HG03045 (cell line): ENCODE data around the gene LGALS1.
"Not testable (repeated sequence)": the region's sequence is repeated elsewhere in the genome, so short reads cannot be mapped to it uniquely, and the experiment has no call there.

ENCODE experiments used
- ATAC-seq: cut with Tn5 transposase; IDR thresholded peaks from one replicate; pipeline ENCODE4 v1.9.1; 2021; ENCODE audit warnings: mild to moderate bottlenecking, moderate library complexity; ENCODE audit not compliant: unreplicated experiment

The LGALS1 gene

DNA sequence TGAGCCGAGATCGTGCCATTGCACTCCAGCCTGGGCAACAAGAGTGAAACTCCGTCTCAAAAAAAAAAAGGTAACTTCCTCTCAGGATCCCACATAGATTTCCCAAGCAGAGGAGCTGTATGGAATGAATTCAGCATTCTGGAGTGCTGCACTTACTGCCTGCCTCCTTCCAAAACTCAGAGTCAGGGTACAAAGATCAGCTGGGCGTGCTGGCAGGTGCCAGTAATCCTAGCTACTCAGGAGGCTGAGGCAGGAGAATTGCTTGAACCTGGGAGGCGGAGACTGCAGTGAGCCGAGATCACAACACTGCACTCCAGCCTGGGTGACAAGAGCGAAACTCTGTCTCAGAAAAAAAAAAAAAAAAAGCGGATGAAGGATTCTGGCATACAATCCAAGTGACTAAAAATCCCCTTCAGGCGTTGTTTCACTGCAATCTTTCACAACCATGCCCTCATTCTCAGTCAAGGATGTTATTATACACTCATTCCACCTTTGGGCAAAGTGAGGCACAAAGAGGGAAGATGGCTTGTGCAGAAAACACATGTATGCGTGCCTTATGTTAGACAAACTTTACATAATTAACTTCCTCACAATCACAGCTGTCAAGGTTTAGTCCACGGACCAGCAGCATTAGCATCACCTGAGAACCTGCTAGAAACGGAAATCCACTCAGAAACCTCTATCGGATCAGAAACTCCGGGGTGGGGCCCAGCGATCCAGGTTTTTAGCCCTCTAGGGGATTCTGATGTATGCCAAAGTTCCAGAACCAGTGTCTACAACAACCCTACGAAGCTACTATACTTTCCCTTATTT, 9.6 kb downstream of the LGALS1 start:
- no peak for ATAC-seq

GRCh38 chr22:37686002-37686982, 10.9 kb downstream of the LGALS1 start, which contains the start of gene NOL12:
NOL12 (plus strand) TSS chr22:37686343; CDS start chr22:37686393, 50 bp downstream.
- ATAC-seq, result peak; percentile 64

DNA sequence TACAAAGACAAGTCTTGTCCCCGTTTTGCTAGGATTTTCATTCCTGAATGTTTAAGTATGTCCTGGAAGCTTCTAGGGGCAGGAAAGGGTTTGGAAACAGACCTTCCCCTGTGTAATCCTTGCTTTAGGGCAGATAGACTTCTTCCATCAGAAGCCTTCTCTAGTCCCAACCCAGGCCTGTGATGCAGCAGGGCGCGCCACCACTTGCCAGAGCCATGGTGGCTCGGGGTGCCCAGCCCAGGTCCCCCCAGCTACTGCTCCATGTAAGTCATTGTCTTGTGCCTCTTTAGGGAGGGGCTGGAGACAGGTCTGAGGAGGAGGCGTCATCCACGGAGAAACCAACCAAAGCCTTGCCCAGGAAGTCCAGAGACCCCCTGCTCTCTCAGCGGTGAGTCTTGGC, 15.0 kb downstream of the LGALS1 start:
- ATAC-seq, result no peak

DNA sequence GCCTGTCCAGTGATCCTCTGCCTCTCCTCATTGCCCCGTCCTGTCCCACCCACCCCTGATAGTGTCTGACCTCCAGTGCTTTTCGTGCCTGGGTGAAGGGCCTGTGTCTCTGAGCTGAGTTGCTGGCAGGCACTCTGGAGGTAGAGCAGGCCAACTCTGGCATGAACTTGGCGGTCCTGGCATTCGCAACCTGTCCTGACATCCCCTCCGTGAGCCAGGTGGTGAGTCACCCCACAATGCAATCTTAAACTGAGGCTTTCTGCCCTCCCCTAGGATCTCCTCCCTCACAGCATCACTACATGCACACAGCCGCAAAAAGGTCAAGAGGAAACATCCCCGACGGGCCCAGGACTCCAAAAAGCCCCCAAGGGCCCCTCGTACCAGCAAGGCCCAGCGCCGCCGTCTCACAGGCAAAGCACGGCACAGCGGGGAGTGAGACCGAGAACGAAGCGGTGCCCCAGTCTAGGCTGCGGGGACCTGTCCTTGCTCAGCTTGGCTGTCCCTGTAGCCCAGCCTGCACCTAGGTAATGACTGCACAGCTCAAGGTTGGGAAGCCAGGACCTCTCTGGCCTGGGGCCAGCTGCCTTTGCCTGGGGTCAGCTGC, 15.6 kb downstream of the LGALS1 start:
- no peak for ATAC-seq

DNA sequence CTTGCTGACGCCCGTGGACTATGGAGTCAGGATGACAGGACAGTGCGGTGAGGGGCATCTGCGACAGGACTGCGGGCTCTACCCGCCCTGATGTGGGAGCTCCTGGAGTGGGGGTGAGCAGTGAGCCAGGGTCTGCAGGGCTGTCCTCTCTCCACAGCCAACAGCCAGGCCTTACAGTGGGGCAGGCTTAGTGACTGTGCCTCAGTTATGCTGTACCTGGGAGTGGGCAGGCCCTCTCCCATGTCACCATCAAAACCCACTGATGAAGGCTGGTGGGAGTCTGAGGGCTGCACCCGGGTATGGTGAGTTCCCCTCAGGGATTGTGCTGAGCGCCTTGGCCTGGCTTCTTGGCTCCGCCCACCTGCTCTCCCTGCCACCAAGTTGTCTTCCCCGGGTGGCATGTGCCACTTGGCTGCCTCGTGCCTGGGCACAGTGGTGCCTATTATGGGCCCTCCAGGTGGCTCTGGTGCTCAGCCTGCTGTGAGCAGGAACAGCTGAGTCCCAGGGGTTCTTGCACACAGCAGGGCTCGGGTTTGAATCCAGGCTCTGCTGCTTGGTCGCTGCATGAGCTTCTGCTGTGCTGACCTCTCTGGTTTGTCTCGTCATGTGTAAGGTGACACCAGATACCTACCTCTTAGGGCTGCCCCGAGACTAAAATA, 17.3 kb downstream of the LGALS1 start:
- ATAC-seq, result no peak

GRCh38 chr22:37694131-37694530, 18.7 kb downstream of the LGALS1 start:
- not testable (repeated sequence) for ATAC-seq

GRCh38 chr22:37696260-37696656, 20.8 kb downstream of the LGALS1 start:
- ATAC-seq, result not testable (repeated sequence)

- ATAC-seq, result peak; percentile 78
Observed at GRCh38 chr22:37696657-37697537, 21.5 kb downstream of the LGALS1 start, which contains the start of gene TRIOBP. TRIOBP (plus strand) TSS chr22:37697048; CDS start chr22:37701366, 4,318 bp downstream.

DNA sequence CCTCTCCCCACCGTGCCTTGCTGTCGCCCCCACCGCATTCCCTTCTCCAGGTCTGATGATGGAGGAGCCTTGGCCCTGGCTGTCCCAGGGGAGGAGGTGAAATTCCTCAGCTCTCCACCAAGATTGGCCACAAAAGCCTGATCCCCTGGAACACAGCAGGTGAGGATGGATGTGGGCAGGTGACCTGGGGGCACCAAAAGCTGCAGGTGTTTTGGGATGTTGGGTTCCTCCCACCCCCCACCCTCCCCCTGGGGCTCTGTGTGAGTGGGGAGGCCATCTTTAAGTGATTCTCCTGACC, 22.1 kb downstream of the LGALS1 start:
- no peak for ATAC-seq

DNA sequence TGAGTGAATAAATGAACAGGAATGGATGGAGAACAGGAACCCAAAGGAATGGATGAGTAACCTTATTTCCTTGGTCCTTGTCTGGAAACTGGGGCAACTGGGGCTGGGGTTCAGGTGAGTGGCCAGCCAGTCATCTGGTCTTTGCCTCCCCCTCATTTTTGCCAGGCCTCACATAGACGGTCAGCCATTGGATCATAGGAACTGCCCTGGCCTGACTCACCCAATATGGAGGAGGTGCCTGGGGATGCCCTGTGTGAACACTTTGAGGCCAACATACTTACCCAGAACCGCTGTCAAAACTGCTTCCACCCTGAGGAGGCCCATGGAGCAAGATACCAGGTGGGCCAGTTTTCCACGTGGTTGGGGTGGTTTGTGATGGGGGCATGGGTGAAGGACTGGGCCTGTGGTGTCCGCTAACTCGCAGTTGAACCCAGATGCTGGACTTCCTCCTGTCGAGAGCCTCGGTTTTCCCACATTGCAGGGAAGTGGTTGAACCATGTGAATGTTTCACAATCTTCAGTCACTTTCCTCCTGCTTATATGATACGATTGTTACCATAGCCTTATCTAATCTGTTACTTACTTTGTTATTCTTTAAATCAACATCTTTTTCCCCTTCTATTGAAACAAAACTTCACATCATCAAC, 25.8 kb downstream of the LGALS1 start:
- ATAC-seq, result no peak

DNA sequence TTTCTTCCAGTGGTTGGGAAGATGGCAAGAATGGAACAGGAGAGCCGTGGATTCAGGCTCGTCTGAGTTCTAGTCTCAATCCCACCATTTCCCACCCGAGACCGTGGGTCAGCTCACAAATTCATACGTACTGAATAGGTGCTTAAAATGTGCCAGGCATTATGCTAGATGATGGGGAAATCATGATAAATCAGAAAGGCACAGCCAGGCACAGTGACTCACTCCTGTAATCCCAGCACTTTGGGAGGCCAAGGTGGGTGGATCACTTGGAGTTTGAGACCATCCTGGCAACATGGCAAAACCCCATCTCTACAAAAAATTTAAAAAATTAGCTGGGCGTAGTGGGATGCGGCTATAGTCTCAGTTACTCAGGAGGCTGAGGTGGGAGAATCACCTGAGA, 28.5 kb downstream of the LGALS1 start:
- ATAC-seq, result no peak

- no peak for ATAC-seq
Observed at GRCh38 chr22:37704645-37705044, 29.2 kb downstream of the LGALS1 start.

DNA sequence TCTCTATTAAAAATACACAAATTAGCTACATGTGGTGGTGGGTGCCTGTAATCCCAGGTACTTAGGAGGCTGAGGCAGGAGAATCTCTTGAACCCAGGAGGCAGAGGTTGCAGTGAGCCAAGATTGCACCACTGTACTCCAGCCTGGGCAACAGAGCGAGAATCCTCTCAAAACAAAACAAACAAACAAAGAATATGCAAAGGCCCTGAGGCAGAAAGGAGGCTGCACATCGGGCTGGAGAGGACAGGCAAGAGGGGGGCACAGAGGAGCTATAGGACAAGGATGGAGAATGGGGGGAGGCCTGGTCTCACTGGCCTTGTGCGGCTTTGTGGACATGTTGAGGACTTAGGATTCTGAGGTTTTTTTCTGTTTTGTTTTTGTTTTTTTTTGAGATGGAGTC, 29.8 kb downstream of the LGALS1 start:
- no peak for ATAC-seq

DNA sequence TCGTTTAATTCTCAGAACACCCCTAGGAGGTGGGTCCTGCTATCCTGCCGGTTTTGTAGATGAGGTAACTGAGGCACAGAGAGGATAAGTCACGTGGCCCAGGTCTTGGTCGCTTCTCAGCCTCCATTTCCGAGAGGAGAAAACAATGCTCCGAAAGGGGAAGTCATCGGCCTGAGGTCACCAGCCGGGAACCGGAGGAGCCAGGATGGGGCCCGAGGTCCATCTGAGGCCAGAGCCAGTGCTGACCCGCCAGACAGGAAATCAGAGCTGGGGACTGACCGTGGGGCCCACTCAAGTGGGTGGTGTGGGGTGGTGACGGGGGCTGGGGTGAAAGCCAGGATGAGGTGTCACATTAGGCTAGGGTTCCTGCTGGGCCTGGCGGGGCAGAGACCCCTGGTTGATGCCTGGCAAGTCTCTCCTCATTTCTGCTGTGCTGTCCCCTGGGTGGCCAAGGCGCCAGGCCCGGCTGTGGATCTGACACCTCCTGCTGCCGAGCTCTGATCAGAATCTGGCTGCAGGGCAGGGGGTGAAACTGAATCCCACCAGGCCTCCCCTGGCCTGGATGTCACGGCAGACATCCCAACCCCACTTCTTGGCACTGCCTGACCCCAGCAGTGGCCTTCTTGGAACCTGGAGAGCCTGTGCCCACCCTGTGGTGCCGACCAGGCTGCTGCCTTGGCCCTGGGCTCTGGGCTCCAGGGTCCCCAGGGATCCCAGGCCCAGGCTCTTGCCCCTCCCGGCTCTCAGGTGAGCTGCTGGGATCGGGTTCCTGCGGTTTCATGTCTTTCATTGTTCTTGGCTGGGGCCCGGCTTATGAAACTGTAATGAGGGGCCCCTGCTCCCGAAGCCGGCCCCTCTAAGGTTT, 33.4 kb downstream of the LGALS1 start:
- no peak for ATAC-seq

DNA sequence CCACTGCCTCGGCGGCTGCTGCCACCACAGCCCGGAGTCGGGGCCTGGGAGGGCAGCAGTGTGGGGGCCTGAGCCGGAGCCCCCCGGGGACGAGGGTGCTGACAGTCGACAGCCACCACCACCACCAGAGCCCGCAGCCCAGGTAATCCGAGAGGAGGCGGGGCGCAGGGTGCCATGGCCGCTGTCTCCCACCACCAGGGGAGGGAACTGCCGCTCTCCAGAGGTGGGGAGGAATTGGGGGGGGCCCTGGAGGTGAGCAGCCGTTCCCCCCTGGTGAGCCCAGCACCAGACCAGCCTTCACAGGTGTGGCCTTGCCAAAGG, 34.0 kb downstream of the LGALS1 start:
- no peak for ATAC-seq

DNA sequence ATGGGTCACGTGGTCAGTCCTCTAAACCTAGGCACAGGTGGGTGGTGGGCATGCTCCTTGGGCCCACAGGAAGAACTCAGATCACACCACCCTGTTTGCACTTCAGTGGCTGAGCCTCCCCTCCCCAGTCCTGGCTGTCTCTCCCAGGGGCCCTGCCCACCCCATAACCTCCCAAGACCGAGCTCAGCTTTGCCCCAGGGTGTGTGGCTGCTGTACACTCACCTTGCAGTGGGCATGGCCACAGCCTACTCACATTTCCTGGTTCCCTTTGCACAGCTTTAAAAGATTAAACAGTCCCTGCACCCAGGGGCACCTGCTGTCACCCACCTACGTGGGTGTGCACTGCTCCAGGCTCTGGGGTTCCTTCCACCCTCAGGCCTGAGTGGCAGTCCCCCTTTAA, 35.2 kb downstream of the LGALS1 start:
- no peak for ATAC-seq

DNA sequence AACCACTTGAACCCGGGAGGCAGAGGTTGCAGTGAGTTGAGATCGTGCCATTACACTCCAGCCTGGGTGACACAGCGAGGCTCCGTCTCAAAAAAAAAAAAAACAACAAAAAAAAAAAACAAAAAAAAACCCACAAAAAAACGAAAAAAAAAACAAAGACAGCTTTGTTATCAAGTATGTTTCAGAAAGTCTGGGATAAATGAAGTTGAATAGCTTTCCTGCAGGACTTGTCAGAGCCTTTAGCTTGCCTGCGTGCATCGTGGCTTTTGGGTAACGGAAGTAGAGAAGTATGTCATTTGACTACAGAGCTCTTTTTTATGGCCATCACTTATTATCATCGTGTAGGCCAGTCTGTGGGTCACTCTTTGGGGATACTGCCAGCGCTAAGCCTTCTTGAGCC, 36.1 kb downstream of the LGALS1 start:
- no peak for ATAC-seq

- ATAC-seq, result no peak
Observed at GRCh38 chr22:37713761-37714160, 38.3 kb downstream of the LGALS1 start.

- no peak for ATAC-seq
Observed at GRCh38 chr22:37714634-37715033, 39.2 kb downstream of the LGALS1 start.
